PC-3 (cell line): ENCODE measurements around the gene SLC4A2. TPM values are rescaled to one million over a fixed set of nuclear protein-coding genes. Genes with fewer than 3 reads are reported as not detected.

Experiments
- ATAC-seq: fragments of 200-7000 bp; cut with Tn5 transposase; 2 replicates; pipeline ENCODE4 v1.9.1; 2020; ENCODE audit warnings: mild to moderate bottlenecking, moderate library complexity
- BruUV-seq: library from RNA; stranded (reverse); fragments of 400-500 nt; replicated peaks from 2 replicates; lab custom pipeline; 2021; lab: Mats Ljungman, UMichigan
- CTCF ChIA-PET: fragments of 300-600 bp; sonication (Branson Sonifier 250); formaldehyde crosslinking; loops from one replicate; lab custom pipeline; 2022; ENCODE audit warnings: antibody characterized with exemption; lab: Charles Lee
- POLR2A ChIA-PET: fragments of 300-600 bp; sonication (Branson Sonifier 250); formaldehyde crosslinking; loops from one replicate; lab custom pipeline; 2022; ENCODE audit warnings: antibody characterized with exemption; ENCODE audit not compliant: unreplicated experiment; lab: Charles Lee
- DNase-seq: peaks from one replicate; pipeline ENCODE4 v3.0.0-alpha.2; 2015
- H2AFZ ChIP-seq: fragments of 300-600 bp; sonication (generic); 2 replicates; pipeline ENCODE4 v1.6.0; 2016; ENCODE audit warnings: antibody characterized with exemption, low read length
- H3F3A ChIP-seq: fragments of 300-600 bp; sonication (generic); one replicate; pipeline ENCODE4 v1.6.0; 2017; ENCODE audit warnings: antibody characterized with exemption, low read length, control low read depth, mild to moderate bottlenecking; ENCODE audit not compliant: unreplicated experiment
- H3K27ac ChIP-seq: fragments of 300-600 bp; sonication (generic); 2 replicates; pipeline ENCODE4 v1.5.1; 2016; ENCODE audit warnings: mild to moderate bottlenecking, low read length
- H3K27me3 ChIP-seq: fragments of 300-600 bp; sonication (generic); 2 replicates; pipeline ENCODE4 v1.6.1; 2016; ENCODE audit warnings: low read length, mixed read lengths
- H3K36me3 ChIP-seq: fragments of 300-600 bp; sonication (generic); 2 replicates; pipeline ENCODE4 v1.6.1; 2016; ENCODE audit warnings: low read depth, mixed run types, low read length, mixed read lengths
- H3K4me1 ChIP-seq: fragments of 300-600 bp; sonication (generic); 2 replicates; pipeline ENCODE4 v1.5.1; 2016; ENCODE audit warnings: low read length; ENCODE audit not compliant: insufficient read depth
- H3K4me2 ChIP-seq: fragments of 300-600 bp; sonication (generic); 2 replicates; pipeline ENCODE4 v1.6.0; 2016; ENCODE audit warnings: low read length
- H3K4me3 ChIP-seq: fragments of 300-600 bp; sonication (generic); 2 replicates; pipeline ENCODE4 v1.5.1; 2016; ENCODE audit warnings: mild to moderate bottlenecking, low read length, mixed read lengths
- H3K79me2 ChIP-seq: fragments of 300-600 bp; sonication (generic); 2 replicates; pipeline ENCODE4 v1.6.1; 2017; ENCODE audit warnings: low read length, mixed read lengths
- H3K9ac ChIP-seq: fragments of 300-600 bp; sonication (generic); 2 replicates; pipeline ENCODE4 v1.6.0; 2016; ENCODE audit warnings: mild to moderate bottlenecking, low read length
- H3K9me2 ChIP-seq: fragments of 300-600 bp; sonication (generic); replicated peaks from 2 replicates; pipeline ENCODE4 v1.6.1; 2016; ENCODE audit warnings: mixed run types, low read length, mixed read lengths
- H3K9me3 ChIP-seq: fragments of 300-600 bp; sonication (generic); 2 replicates; pipeline ENCODE4 v1.6.1; 2016; ENCODE audit warnings: low read length, mixed read lengths
- H4K20me1 ChIP-seq: fragments of 300-600 bp; sonication (generic); 2 replicates; pipeline ENCODE4 v1.6.1; 2016; ENCODE audit warnings: low read length, mixed read lengths
- EZH2 ChIP-seq: fragments of 300-600 bp; sonication (generic); IDR thresholded peaks from one replicate; pipeline ENCODE4 v1.6.1; 2017; ENCODE audit warnings: antibody characterized with exemption, mild to moderate bottlenecking, low read length; ENCODE audit not compliant: unreplicated experiment
- EZH2phosphoT487 ChIP-seq: fragments of 300-600 bp; sonication (generic); IDR thresholded peaks from 2 replicates; pipeline ENCODE4 v1.6.1; 2018; ENCODE audit warnings: mild to moderate bottlenecking, antibody characterized with exemption, low read length, borderline replicate concordance
- intact Hi-C: fragments of 100-400 bp; cut with micrococcal nuclease; formaldehyde crosslinking; loops from 2 replicates; pipeline ENCODE4 v1.9.0; 2023
- total RNA-seq: library from RNA; depleted of rRNA; stranded (reverse); fragments of >200 nt; gene quantifications from 2 replicates; pipeline ENCODE4 v1.2.3, GENCODE V29; 2014
- TF ChIP-seq, protein P1 (sequence below): fragments of 300-600 bp; sonication (generic); conservative IDR thresholded peaks from 2 replicates; pipeline ENCODE4 v1.5.1; 2017; ENCODE audit warnings: antibody characterized with exemption, low read depth, mild to moderate bottlenecking, low read length

The SLC4A2 gene
- total RNA-seq, 1 experiment from 2014 or later = 284 TPM

DNA sequence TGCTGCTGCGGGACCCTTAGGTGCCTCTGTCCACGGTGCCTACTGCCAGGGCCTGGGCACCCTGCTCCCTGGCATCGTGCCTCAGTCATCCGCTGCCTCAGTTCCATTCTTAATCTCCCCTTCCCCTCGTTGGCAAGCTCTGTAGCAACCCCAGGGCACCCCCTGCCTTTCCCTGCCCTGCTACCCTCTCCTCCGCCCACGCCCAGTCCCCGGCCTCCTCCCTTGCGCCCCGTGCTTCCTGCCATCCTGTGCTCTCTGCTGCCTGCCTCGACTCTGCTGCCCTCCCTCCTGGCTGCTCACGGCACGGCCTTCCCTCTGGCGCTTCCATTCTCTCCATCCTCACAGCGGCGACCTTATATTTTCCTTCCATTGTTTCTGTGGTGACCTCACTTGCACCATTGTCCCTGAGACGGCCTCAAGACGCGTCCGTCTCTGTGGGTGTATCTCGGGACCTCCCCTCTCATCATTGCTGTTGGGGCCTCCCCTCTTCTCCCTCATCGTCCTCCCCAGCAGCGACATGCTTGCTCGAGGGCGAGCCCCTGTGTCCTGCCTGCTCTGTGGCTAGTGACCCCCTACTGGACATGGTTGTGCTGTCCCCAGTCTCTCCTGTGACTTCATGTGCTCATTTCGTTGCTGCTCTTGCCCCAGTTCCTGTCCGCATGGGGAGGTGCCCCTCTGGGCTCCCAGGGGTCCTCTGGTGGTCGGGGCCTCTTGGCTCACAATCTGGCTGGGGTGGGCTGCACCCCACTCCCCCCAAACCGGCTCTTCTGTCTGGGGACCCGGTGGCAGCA is 62.2 kb downstream of the SLC4A2 start:
- TF ChIP-seq EZH2phosphoT487 (no peak), EZH2 (no peak)
- TF ChIP-seq, protein P1, sequence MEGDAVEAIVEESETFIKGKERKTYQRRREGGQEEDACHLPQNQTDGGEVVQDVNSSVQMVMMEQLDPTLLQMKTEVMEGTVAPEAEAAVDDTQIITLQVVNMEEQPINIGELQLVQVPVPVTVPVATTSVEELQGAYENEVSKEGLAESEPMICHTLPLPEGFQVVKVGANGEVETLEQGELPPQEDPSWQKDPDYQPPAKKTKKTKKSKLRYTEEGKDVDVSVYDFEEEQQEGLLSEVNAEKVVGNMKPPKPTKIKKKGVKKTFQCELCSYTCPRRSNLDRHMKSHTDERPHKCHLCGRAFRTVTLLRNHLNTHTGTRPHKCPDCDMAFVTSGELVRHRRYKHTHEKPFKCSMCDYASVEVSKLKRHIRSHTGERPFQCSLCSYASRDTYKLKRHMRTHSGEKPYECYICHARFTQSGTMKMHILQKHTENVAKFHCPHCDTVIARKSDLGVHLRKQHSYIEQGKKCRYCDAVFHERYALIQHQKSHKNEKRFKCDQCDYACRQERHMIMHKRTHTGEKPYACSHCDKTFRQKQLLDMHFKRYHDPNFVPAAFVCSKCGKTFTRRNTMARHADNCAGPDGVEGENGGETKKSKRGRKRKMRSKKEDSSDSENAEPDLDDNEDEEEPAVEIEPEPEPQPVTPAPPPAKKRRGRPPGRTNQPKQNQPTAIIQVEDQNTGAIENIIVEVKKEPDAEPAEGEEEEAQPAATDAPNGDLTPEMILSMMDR = no peak
- no peak overlapping the region for H3K9ac ChIP-seq
- H4K20me1 ChIP-seq = 0 out of 2 replicates have a peak, but pooled peaks cover under 1% of the 10 kb centered on the region
- H3K4me1 ChIP-seq = no peaks in the 10 kb centered on the region
- H3K4me2 ChIP-seq = no peak overlapping the region
- no peaks in the 10 kb centered on the region for H3K27me3 ChIP-seq
- BruUV-seq = no TSS peak
- no peak overlapping the region for H3K27ac ChIP-seq
- peaks cover 9% of the 10 kb centered on the region for H3K79me2 ChIP-seq
- ATAC-seq (no peak), DNase-seq (no peak)
- H2AFZ ChIP-seq = no peak overlapping the region
- H3K36me3 ChIP-seq = peaks cover 11% of the 10 kb centered on the region
- no peaks in the 10 kb centered on the region for H3K9me2 ChIP-seq
- H3K4me3 ChIP-seq = no peak overlapping the region
- no peaks in the 10 kb centered on the region for H3F3A ChIP-seq
- H3K9me3 ChIP-seq = no peaks in the 10 kb centered on the region
- CTCF ChIA-PET = no interaction called here
- intact Hi-C loops = no loop called here
- POLR2A ChIA-PET = no interaction called here

DNA sequence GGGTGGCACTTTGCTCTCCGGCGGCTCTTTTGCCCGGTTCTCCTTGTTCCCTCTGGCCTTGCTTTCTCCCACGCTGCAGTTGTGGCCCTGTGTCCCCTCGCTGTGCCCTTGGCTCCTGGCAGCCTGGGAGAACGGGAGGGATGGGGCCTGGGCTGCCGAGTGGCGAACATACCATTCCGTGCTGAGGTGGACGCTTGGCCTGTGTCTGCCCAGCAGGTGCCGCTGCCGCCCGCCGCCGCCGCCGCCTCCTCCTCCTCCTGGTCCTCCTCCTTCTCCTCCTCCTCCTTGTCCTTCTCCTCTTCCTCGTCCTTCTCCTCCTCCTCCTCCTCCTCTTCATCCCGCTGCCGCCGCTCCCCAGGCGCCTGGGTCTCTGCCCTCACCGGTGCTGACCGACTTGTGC is 62.9 kb downstream of the SLC4A2 start:
- ChIA-PET CTCF (no interaction called here), POLR2A (no interaction called here)
- no peak for DNase-seq
- Histone ChIP-seq H3K27me3 (no peaks in the 10 kb centered on the region), H3K36me3 (peaks cover 11% of the 10 kb centered on the region), H3K27ac (no peak overlapping the region), H3K79me2 (0 out of 2 replicates have a peak, but pooled peaks cover 2% of the 10 kb centered on the region), H3K9me2 (no peaks in the 10 kb centered on the region), H4K20me1 (no peaks in the 10 kb centered on the region), H2AFZ (no peak overlapping the region), H3K4me3 (no peak overlapping the region), H3K4me2 (no peak overlapping the region), H3K9ac (no peak overlapping the region), H3K4me1 (no peaks in the 10 kb centered on the region), H3F3A (no peaks in the 10 kb centered on the region), H3K9me3 (no peaks in the 10 kb centered on the region)
- TF ChIP-seq, protein P1 = no peak
- TF ChIP-seq EZH2 (no peak), EZH2phosphoT487 (no peak)
- BruUV-seq = no TSS peak
- intact Hi-C loops = no loop called here
- ATAC-seq = no peak

DNA sequence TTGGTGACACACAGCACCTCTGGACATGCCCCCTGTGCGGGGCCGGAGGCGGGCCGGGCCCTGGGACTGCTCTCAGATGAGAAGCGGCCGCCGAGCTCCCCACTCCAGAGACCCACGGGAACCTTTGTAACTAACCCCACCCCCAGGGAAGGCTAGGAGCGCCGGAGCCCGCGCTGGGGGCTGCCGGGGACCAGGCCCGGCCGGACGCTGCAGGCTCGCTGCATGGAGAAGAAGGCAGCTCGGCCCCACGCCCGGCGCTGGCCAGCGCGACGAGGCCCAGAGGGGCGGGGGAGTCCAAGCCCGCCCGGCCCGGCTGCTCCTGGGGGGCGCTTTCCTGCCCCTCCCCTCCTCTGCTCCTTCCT is 63.4 kb downstream of the SLC4A2 start:
- Histone ChIP-seq H3K9me2 (no peaks in the 10 kb centered on the region), H3K79me2 (no peaks in the 10 kb centered on the region), H3K4me3 (no peak overlapping the region), H3K36me3 (peaks cover 11% of the 10 kb centered on the region), H3K27me3 (no peaks in the 10 kb centered on the region), H3K27ac (no peak overlapping the region), H4K20me1 (no peaks in the 10 kb centered on the region), H3K4me1 (no peaks in the 10 kb centered on the region), H3F3A (no peaks in the 10 kb centered on the region), H3K4me2 (no peak overlapping the region), H2AFZ (no peak overlapping the region), H3K9me3 (no peaks in the 10 kb centered on the region), H3K9ac (no peak overlapping the region)
- ChIA-PET POLR2A (no interaction called here), CTCF (no interaction called here)
- no peak for ATAC-seq
- TF ChIP-seq, protein P1 = no peak
- TF ChIP-seq EZH2 = no peak
- TF ChIP-seq EZH2phosphoT487 = no peak
- intact Hi-C loops = no loop called here
- no peak for DNase-seq
- no TSS peak for BruUV-seq
